GM23338 (cell line): ENCODE measurements around the gene AK4.
"Not testable (repeated sequence)": the region's sequence is repeated elsewhere in the genome, so short reads cannot be mapped to it uniquely, and the experiment has no call there.

Experiments used
- ZNF331 ChIP-seq: fragments of 250-450 bp; sonication (Bioruptor Pico); IDR thresholded peaks from 2 replicates; pipeline ENCODE4 v1.5.0; 2020; ENCODE audit warnings: low read depth, mild to moderate bottlenecking, moderate library complexity
- TF ChIP-seq, protein P1 (sequence below), 2 experiments: fragments of 200-600 bp in 1 of 2; sonication (generic) in 1 of 2; conservative IDR thresholded peaks; 2 replicates each; pipeline versions ENCODE4 v1.5.1 to v1.6.1; 2016 to 2017; ENCODE audit warnings: antibody characterized with exemption in 2 of 2, low read depth in 2 of 2, mild to moderate bottlenecking in 2 of 2, moderate library complexity in 1 of 2

DNA sequence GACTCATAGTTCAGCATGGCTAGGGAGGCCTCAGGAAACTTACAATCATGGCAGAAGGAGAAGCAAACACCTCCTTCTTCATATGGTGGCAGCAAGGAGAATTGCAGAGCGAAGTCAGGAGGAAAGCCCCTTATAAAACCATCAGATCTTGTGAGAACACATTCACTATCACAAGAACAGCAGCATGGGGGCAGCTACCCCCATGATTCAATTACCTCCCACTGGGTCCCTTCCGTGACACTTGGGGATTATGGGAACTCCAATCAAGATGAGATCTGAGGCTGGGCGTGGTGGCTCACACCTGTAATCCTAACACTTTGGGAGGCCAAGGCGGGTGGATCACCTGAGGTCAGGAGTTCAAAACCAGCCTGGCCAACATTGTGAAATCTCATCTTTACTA is 18.9 kb upstream of the AK4 start:
- TF ChIP-seq, protein P1, sequence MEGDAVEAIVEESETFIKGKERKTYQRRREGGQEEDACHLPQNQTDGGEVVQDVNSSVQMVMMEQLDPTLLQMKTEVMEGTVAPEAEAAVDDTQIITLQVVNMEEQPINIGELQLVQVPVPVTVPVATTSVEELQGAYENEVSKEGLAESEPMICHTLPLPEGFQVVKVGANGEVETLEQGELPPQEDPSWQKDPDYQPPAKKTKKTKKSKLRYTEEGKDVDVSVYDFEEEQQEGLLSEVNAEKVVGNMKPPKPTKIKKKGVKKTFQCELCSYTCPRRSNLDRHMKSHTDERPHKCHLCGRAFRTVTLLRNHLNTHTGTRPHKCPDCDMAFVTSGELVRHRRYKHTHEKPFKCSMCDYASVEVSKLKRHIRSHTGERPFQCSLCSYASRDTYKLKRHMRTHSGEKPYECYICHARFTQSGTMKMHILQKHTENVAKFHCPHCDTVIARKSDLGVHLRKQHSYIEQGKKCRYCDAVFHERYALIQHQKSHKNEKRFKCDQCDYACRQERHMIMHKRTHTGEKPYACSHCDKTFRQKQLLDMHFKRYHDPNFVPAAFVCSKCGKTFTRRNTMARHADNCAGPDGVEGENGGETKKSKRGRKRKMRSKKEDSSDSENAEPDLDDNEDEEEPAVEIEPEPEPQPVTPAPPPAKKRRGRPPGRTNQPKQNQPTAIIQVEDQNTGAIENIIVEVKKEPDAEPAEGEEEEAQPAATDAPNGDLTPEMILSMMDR (conservative IDR thresholded peaks at IDR 0.05; ENCODE audit: low read depth in 2 of 2) = not testable (repeated sequence)
- TF ChIP-seq ZNF331 = not testable (repeated sequence)
